IMR-90 (cell line): Measurements from ENCODE around the gene ACSBG1. TPM values are rescaled to one million over a fixed set of nuclear protein-coding genes. Genes with fewer than 3 reads are reported as not detected.

Experiments used
- ATAC-seq: fragments of 200-7000 bp; cut with Tn5 transposase; 2 replicates; pipeline ENCODE4 v1.9.1; 2020; ENCODE audit warnings: low read depth, mild to moderate bottlenecking, moderate library complexity
- BruUV-seq: library from RNA; stranded (reverse); fragments of 400-500 nt; replicated peaks from 2 replicates; lab custom pipeline; 2021; lab: Mats Ljungman, UMichigan
- CTCF ChIA-PET: fragments of 300-600 bp; formaldehyde crosslinking; extraction: SDS; loops from one replicate; lab custom pipeline; 2021; ENCODE audit warnings: antibody characterized with exemption; lab: Yijun Ruan, JAX
- POLR2A ChIA-PET: fragments of 300-600 bp; sonication (Branson Sonifier 250); formaldehyde crosslinking; loops from one replicate; lab custom pipeline; 2022; ENCODE audit warnings: antibody characterized with exemption; ENCODE audit not compliant: unreplicated experiment; lab: Charles Lee
- DNase-seq: peaks from one replicate; pipeline ENCODE4 v3.0.0; 2013
- H2AFZ ChIP-seq: replicated peaks from 2 replicates; pipeline ENCODE3; 2013; ENCODE audit warnings: low read length, mild to moderate bottlenecking; ENCODE audit not compliant: poor library complexity
- H2AK5ac ChIP-seq: 2 replicates; pipeline ENCODE4 v1.6.1; 2013; ENCODE audit warnings: low read depth, low read length, inconsistent platforms
- H2AK9ac ChIP-seq: replicated peaks from 2 replicates; pipeline ENCODE3; 2013; ENCODE audit warnings: mild to moderate bottlenecking, low read depth, low read length, moderate library complexity; ENCODE audit not compliant: poor library complexity
- H2BK120ac ChIP-seq: 2 replicates; pipeline ENCODE4 v1.6.1; 2013; ENCODE audit warnings: low read depth, low read length, inconsistent platforms
- H2BK15ac ChIP-seq: 3 replicates; pipeline ENCODE4 v1.6.1; 2013; ENCODE audit warnings: low read depth, low read length, inconsistent platforms
- H2BK20ac ChIP-seq: 2 replicates; pipeline ENCODE4 v1.6.1; 2013; ENCODE audit warnings: low read depth, mild to moderate bottlenecking, inconsistent platforms, low read length, moderate library complexity
- H2BK5ac ChIP-seq: 2 replicates; pipeline ENCODE4 v1.6.1; 2013; ENCODE audit warnings: mild to moderate bottlenecking, low read depth, low read length, inconsistent platforms; ENCODE audit not compliant: poor library complexity, severe bottlenecking
- H3K14ac ChIP-seq: replicated peaks from 2 replicates; pipeline ENCODE4 v1.6.1; 2013; ENCODE audit warnings: low read depth, low read length, inconsistent platforms
- H3K18ac ChIP-seq: 2 replicates; pipeline ENCODE4 v1.6.1; 2013; ENCODE audit warnings: low read depth, low read length, control low read depth
- H3K23ac ChIP-seq: 2 replicates; pipeline ENCODE4 v1.6.1; 2013; ENCODE audit warnings: low read depth, low read length, inconsistent platforms
- H3K27ac ChIP-seq: 2 replicates; pipeline ENCODE4 v1.5.1; 2013; ENCODE audit warnings: mild to moderate bottlenecking, control low read depth, low read length; ENCODE audit not compliant: insufficient read depth
- H3K27me3 ChIP-seq: 2 replicates; pipeline ENCODE4 v1.6.1; 2013; ENCODE audit warnings: low read length; ENCODE audit not compliant: control insufficient read depth, insufficient read depth
- H3K36me3 ChIP-seq: 2 replicates; pipeline ENCODE4 v1.6.1; 2013; ENCODE audit warnings: low read length, mixed read lengths; ENCODE audit not compliant: control insufficient read depth, insufficient read depth
- H3K4ac ChIP-seq: 2 replicates; pipeline ENCODE4 v1.6.1; 2013; ENCODE audit warnings: low read depth, low read length, inconsistent platforms
- H3K4me1 ChIP-seq: 2 replicates; pipeline ENCODE4 v1.6.1; 2013; ENCODE audit warnings: low read length, mixed read lengths; ENCODE audit not compliant: control insufficient read depth, insufficient read depth
- H3K4me2 ChIP-seq: 2 replicates; pipeline ENCODE4 v1.6.1; 2013; ENCODE audit warnings: low read depth, mild to moderate bottlenecking, control low read depth, low read length, moderate library complexity
- H3K4me3 ChIP-seq: 2 replicates; pipeline ENCODE4 v1.5.1; 2013; ENCODE audit warnings: low read depth, mild to moderate bottlenecking, control low read depth, low read length, moderate library complexity; ENCODE audit not compliant: insufficient read depth
- H3K56ac ChIP-seq: 2 replicates; pipeline ENCODE4 v1.6.1; 2013; ENCODE audit warnings: low read length, inconsistent platforms; ENCODE audit not compliant: insufficient read depth; ENCODE audit errors: extremely low read depth
- H3K79me1 ChIP-seq, 2 experiments: 2 replicates each; pipeline ENCODE4 v1.6.1; 2013; ENCODE audit warnings: low read length in 2 of 2, inconsistent platforms in 1 of 2, low read depth in 1 of 2
- H3K9ac ChIP-seq: 2 replicates; pipeline ENCODE4 v1.6.1; 2013; ENCODE audit warnings: low read depth, low read length, control low read depth
- H3K9me1 ChIP-seq: 2 replicates; pipeline ENCODE4 v1.6.1; 2013; ENCODE audit warnings: low read length, inconsistent platforms; ENCODE audit not compliant: insufficient read depth
- H3K9me3 ChIP-seq: 2 replicates; pipeline ENCODE4 v1.6.1; 2013; ENCODE audit warnings: low read length; ENCODE audit not compliant: control insufficient read depth, insufficient read depth
- H4K20me1 ChIP-seq: 2 replicates; pipeline ENCODE4 v1.6.1; 2013; ENCODE audit warnings: low read length, inconsistent platforms; ENCODE audit not compliant: insufficient read depth
- H4K5ac ChIP-seq: 2 replicates; pipeline ENCODE4 v1.6.1; 2013; ENCODE audit warnings: mild to moderate bottlenecking, low read depth, low read length, control low read depth
- H4K8ac ChIP-seq, 2 experiments: 2 replicates each; pipeline ENCODE4 v1.6.1; 2013; ENCODE audit warnings: low read depth in 2 of 2, low read length in 2 of 2, control low read depth in 1 of 2, inconsistent platforms in 1 of 2
- H4K91ac ChIP-seq: 2 replicates; pipeline ENCODE4 v1.6.1; 2013; ENCODE audit warnings: low read depth, low read length, inconsistent platforms; ENCODE audit not compliant: insufficient read depth
- BHLHE40 ChIP-seq: fragments of 150-350 bp; IDR thresholded peaks from 2 replicates; pipeline ENCODE4 v1.6.1; 2016; ENCODE audit warnings: mild to moderate bottlenecking, low read depth, low read length
- CEBPB ChIP-seq: IDR thresholded peaks from 2 replicates; pipeline ENCODE4 v1.6.1; 2012; ENCODE audit warnings: low read depth, low read length, improper control_type of control experiment
- MXI1 ChIP-seq: IDR thresholded peaks from 2 replicates; pipeline ENCODE4 v1.6.1; 2012; ENCODE audit warnings: low read depth, mild to moderate bottlenecking, low read length, moderate library complexity, borderline replicate concordance
- NFE2L2 ChIP-seq: fragments of 150-350 bp; IDR thresholded peaks from 2 replicates; pipeline ENCODE4 v1.6.1; 2016; ENCODE audit warnings: low read depth, mild to moderate bottlenecking, low read length
- RCOR1 ChIP-seq: IDR thresholded peaks from 2 replicates; pipeline ENCODE4 v1.6.1; 2012; ENCODE audit warnings: mild to moderate bottlenecking, low read length, improper control_type of control experiment; ENCODE audit not compliant: insufficient replicate concordance
- RFX5 ChIP-seq: IDR thresholded peaks from 2 replicates; pipeline ENCODE4 v1.8.0; 2012; ENCODE audit warnings: low read depth, mild to moderate bottlenecking, low read length, moderate library complexity
- WGBS, 2 experiments: methylation state at CpG; one replicate each; pipeline versions ENCODE4 v1.1.5 to v1.1.7; 2013; ENCODE audit warnings: missing lambda C conversion rate in 2 of 2; ENCODE audit not compliant: insufficient read length in 1 of 2; ENCODE audit errors: extremely low coverage in 2 of 2; 5-methylcytosine and 5-hydroxymethylcytosine counted together
- dilution Hi-C: fragments of 300-500 bp; cut with HindIII; formaldehyde crosslinking; loops from one replicate; pipeline ENCODE4 v1.14.3; 2018; ENCODE audit warnings: low sequenced_read_pairs; ENCODE audit not compliant: unreplicated experiment
- in situ Hi-C: fragments of 300-500 bp; cut with MboI; formaldehyde crosslinking; loops from 3 replicates; pipeline ENCODE4 v1.14.3; 2019; ENCODE audit warnings: low sequenced_read_pairs, inconsistent platforms, mixed read lengths
- intact Hi-C: fragments of 100-400 bp; cut with micrococcal nuclease; formaldehyde crosslinking; loops from 2 replicates; pipeline ENCODE4 v1.10.0; 2022
- polyA plus RNA-seq, 3 experiments: library from polyadenylated mRNA; depleted of rRNA; stranded (reverse); fragments of >200 nt; gene quantifications; 2 replicates each; pipeline ENCODE4 v1.2.3, GENCODE V29; 2012; ENCODE audit warnings: low replicate concordance in 1 of 3
- total RNA-seq: library from RNA; depleted of rRNA; stranded (reverse); fragments of >200 nt; gene quantifications from 2 replicates; pipeline ENCODE4 v1.2.3, GENCODE V29; 2012
- TF ChIP-seq, protein P1 (sequence below): fragments of 150-350 bp; IDR thresholded peaks from 2 replicates; pipeline ENCODE4 v1.6.1; 2016; ENCODE audit warnings: low read depth, mild to moderate bottlenecking, low read length, moderate library complexity, borderline replicate concordance

Gene ACSBG1
- total and polyA plus RNA-seq, 2 of the 4 experiments (the other 2 are of a cell fraction): 0.02 TPM; not detected in 1

DNA sequence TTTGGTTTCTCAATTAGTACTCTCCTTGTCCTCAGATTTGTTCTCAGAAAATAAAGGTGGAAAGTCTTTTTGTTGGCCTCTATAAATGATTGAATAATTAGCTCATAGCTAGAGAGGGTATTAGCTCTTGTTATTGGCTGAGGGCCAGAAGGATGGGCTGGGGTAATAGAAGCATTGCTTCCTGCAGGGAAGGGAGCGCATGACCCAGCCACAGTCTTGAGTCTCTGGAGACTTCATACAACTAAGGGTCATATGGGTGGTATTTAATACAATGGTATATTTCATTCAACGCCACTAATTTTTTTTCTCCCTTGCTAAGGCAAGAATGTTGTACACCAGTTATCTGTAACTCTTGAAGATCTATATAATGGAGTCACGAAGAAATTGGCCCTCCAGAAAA lies 38.4 kb upstream of the ACSBG1 start:
- no peak overlapping the region for H4K8ac ChIP-seq
- no peak overlapping the region for H2BK5ac ChIP-seq
- ChIA-PET POLR2A (no interaction called here), CTCF (interaction anchor here (1.2 kb wide), 1 partner anchor 9 kb away, joined by 4 read pairs; no protein-coding TSS in a partner anchor)
- no peak overlapping the region for H3K27ac ChIP-seq
- no peaks in the 10 kb centered on the region for H4K20me1 ChIP-seq
- ATAC-seq (no peak), DNase-seq (no peak)
- H3K4ac ChIP-seq: no peak overlapping the region
- no peak overlapping the region for H3K4me3 ChIP-seq
- no peak overlapping the region for H2BK15ac ChIP-seq
- H3K27me3 ChIP-seq: peaks cover 1% of the 10 kb centered on the region; the same call in 1 of the 2 replicates
- H3K56ac ChIP-seq: no peak overlapping the region
- BruUV-seq: no TSS peak
- no peak overlapping the region for H2AFZ ChIP-seq
- 0 out of 2 replicates have a peak, but pooled peaks cover 6% of the 10 kb centered on the region for H3K9me1 ChIP-seq
- WGBS, 2 experiments: no CpG with 5 or more reads among the region's 3 CpGs
- dilution Hi-C loops (no loop called here), intact Hi-C loops (no loop called here), in situ Hi-C loops (no loop called here)
- no peaks in the 10 kb centered on the region for H3K9me3 ChIP-seq
- TF ChIP-seq RFX5: no peak
- no peak for TF ChIP-seq NFE2L2
- TF ChIP-seq BHLHE40: no peak
- no peak for TF ChIP-seq MXI1
- TF ChIP-seq CEBPB: no peak
- TF ChIP-seq RCOR1: no peak
- TF ChIP-seq, protein P1, sequence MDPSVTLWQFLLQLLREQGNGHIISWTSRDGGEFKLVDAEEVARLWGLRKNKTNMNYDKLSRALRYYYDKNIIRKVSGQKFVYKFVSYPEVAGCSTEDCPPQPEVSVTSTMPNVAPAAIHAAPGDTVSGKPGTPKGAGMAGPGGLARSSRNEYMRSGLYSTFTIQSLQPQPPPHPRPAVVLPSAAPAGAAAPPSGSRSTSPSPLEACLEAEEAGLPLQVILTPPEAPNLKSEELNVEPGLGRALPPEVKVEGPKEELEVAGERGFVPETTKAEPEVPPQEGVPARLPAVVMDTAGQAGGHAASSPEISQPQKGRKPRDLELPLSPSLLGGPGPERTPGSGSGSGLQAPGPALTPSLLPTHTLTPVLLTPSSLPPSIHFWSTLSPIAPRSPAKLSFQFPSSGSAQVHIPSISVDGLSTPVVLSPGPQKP: no peak
- no peak overlapping the region for H3K23ac ChIP-seq
- H3K9ac ChIP-seq: no peak overlapping the region
- H2BK20ac ChIP-seq: no peak overlapping the region
- H2AK5ac ChIP-seq: no peak overlapping the region
- H3K4me1 ChIP-seq: peaks cover 3% of the 10 kb centered on the region; the same call in 1 of the 2 replicates
- H3K14ac ChIP-seq: no peak overlapping the region
- H2AK9ac ChIP-seq: no peak overlapping the region
- H3K36me3 ChIP-seq: peaks cover 2% of the 10 kb centered on the region; the same call in 1 of the 2 replicates
- H4K5ac ChIP-seq: no peak overlapping the region
- H4K91ac ChIP-seq: no peak overlapping the region
- H3K18ac ChIP-seq: no peak overlapping the region
- H3K79me1 ChIP-seq: no peaks in the 10 kb centered on the region
- H2BK120ac ChIP-seq: no peak overlapping the region
- no peak overlapping the region for H3K4me2 ChIP-seq
